Measurements from ENCODE around the gene DYRK3.
A peak's percentile ranks its signal among the peaks of the same experiment; 100 is the strongest.
"Not testable (repeated sequence)": the region's sequence is repeated elsewhere in the genome, so short reads cannot be mapped to it uniquely, and the experiment has no call there.

Gene DYRK3

GRCh38 chr1:206635080-206635977 is at the start of gene DYRK3:
Gene DYRK3, plus strand, starts transcription at chr1:206635536. Its CDS starts 168 bp downstream, at chr1:206635704.
- peak; percentile 82 to 87 (median 87) for DNase-seq (ENCODE audit: low read depth in 3 of 3)

GRCh38 chr1:206586501-206587445 is 48.6 kb upstream of the DYRK3 start:
- DNase-seq (ENCODE audit: low read depth in 3 of 3), result no peak

- no peak for DNase-seq (ENCODE audit: low read depth in 3 of 3)
Measured at GRCh38 chr1:206587904-206588303, 47.4 kb upstream of the DYRK3 start.

DNA sequence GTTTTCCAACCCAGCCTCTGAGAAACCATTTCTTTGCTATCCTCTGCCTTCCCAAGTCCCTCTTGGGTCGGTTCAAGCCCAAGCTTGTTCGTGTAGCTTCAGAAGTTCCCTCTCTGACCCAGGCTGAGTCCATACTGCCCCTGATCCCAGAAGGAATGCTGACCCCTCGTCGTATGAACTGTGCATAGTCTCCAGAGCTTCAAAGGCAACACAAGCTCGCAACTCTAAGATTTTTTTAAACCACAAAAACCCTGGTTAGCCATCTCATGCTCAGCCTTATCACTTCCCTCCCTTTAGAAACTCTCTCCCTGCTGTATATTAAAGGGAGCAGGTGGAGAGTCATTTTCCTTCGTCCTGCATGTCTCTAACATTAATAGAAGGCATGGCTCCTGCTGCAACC is 46.8 kb upstream of the DYRK3 start:
- no peak for DNase-seq (ENCODE audit: low read depth in 3 of 3)

- DNase-seq (ENCODE audit: low read depth in 3 of 3), result no peak
Measured at GRCh38 chr1:206589206-206589605, 46.1 kb upstream of the DYRK3 start.

DNA sequence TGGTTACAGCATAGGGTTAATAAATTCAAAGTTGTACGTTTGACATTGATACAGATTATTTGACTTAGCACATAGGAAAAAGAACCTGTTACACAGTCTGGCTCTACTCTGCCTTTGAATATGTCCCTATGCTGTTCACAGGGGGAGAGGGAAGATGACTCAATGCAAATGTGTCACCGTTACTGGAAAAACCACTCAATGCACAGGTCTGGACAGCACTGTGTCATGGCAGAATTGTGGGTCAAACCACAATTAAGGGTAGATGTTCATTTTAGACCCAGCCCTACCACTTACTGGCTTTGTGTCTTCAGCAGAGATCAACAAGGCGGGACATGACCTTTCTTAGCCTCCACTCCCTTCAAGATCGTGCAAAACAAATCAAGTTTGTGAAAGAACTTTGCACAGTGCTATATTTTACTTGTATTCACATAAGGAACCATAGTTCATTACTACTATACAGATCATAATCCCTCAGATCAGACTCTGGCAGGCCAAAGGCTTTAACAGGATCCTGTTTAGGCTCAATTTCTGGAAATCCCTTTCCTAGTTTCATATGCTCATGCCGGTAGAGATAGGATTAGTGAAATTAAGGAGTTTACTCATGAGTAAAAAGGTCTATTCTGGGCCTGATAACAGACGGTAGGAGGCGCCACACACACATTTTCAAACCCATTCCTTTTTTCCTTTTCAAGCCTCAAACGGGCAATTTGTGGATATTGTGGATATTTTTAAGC is 45.1 kb upstream of the DYRK3 start:
- DNase-seq (ENCODE audit: low read depth in 3 of 3), result peak in 2 of 3 experiments; percentile 48 to 55

- DNase-seq (ENCODE audit: low read depth in 3 of 3), result no peak
Measured at GRCh38 chr1:206591226-206591625, 44.1 kb upstream of the DYRK3 start.

DNA sequence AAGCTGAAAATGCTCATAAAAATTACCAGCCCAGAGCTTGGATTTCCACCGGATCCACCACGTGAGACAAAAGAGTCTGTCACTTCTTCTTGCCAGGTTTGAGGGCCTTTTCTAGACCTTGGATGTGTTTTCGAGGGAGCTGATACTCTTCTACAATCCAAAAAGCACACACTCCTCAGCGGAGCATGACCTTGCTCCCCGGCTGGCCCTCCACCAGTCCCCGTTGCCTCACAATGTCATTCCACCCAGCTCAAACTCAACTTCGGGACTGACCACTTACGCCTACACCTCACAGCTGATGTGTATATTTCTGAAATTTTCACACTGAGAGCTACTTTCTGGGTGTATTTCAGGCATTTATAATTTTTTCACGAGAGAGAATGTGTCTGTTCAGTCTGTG is 43.6 kb upstream of the DYRK3 start:
- no peak for DNase-seq (ENCODE audit: low read depth in 3 of 3)

DNA sequence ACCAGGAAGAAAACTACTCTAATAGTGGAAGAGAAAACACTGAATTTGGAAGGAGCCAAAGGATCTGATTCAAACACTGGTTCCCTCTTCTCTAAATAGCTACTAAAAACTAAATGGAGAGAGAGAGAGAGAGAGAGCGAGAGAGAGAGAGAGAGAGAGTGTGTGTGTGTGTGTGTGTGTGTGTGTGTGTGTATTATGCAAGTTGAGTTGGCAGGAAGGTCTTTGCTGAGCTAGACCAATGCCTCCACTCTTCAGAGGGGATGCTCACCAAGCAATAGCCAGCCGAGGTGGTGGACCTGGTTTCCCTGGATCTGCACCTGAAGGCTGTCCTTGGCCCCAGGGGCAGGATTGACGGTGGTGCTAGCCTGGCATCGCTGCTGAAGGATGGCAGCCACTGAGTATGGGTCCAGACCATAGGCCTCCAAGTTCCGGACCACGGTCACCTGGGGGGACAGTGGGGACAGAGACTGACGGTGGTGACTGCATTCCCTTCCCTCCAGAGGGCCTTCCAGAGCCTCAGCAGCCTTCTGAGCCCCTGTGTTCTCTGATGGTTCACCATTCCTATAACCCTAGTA is 41.9 kb upstream of the DYRK3 start:
- no peak for DNase-seq (ENCODE audit: low read depth in 3 of 3)

- no peak for DNase-seq (ENCODE audit: low read depth in 3 of 3)
Measured at GRCh38 chr1:206595581-206596318, 39.6 kb upstream of the DYRK3 start.

- DNase-seq (ENCODE audit: low read depth in 3 of 3), result no peak
Measured at GRCh38 chr1:206596319-206596666, 39.0 kb upstream of the DYRK3 start.

GRCh38 chr1:206600527-206600926 is 34.8 kb upstream of the DYRK3 start:
- no peak for DNase-seq (ENCODE audit: low read depth in 3 of 3)

GRCh38 chr1:206604861-206605260 is 30.5 kb upstream of the DYRK3 start:
- DNase-seq (ENCODE audit: low read depth in 3 of 3), result no peak

- no peak for DNase-seq (ENCODE audit: low read depth in 3 of 3)
Measured at GRCh38 chr1:206606867-206607266, 28.5 kb upstream of the DYRK3 start.

DNA sequence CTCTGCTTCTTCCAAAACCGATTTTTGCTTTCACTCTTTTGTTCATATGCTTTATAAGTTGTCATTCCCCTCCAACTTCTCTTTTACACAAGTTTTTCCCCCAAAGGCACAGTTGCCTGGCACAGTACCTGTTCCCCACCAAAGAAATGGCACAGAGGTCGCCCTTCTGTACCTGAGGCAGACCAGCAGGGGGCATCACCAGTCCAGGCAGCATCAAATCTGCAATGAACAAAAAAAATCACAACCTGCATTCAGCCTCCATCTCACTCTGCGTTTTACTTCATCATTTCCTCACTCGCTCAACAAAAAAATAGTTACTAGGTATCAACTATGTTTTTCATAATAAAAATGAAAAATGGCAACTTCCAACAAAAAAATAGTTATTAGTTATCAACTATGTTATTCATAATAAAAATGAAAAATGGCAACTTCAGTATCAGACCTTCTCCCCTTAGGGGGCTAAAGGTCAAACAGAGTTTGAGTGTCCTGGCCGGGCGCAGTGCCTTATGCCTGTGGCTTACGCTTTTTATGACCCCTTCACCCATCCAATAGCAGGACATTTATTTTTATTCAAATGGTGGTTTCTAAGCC is 27.1 kb upstream of the DYRK3 start:
- peak in 2 of 3 experiments; percentile 11 to 40 for DNase-seq (ENCODE audit: low read depth in 3 of 3)

- no peak for DNase-seq (ENCODE audit: low read depth in 3 of 3)
Measured at GRCh38 chr1:206609229-206609991, 25.9 kb upstream of the DYRK3 start.

GRCh38 chr1:206612129-206612876 is 23.0 kb upstream of the DYRK3 start, which contains the start of gene EIF2D:
Gene EIF2D, minus strand, starts transcription at chr1:206612465. Its CDS starts 123 bp downstream, at chr1:206612342.
- DNase-seq (ENCODE audit: low read depth in 3 of 3), result peak; percentile 88 to 93 (median 91)

GRCh38 chr1:206626396-206626795 is 8.9 kb upstream of the DYRK3 start:
- not testable (repeated sequence) for DNase-seq (ENCODE audit: low read depth in 3 of 3)

GRCh38 chr1:206628916-206629315 is 6.4 kb upstream of the DYRK3 start:
- no peak for DNase-seq (ENCODE audit: low read depth in 3 of 3)
